HG02759 (cell line): ENCODE measurements around the gene SRCAP.

Source experiments
- ATAC-seq: cut with Tn5 transposase; IDR thresholded peaks from one replicate; pipeline ENCODE4 v1.9.1; 2021; ENCODE audit warnings: mild to moderate bottlenecking, moderate library complexity; ENCODE audit not compliant: unreplicated experiment

The SRCAP gene

GRCh38 chr16:30787613-30788378 is 88.8 kb downstream of the SRCAP start:
- no peak for ATAC-seq
